GM12801 (cell line): ENCODE data around the gene PDLIM5.

Source experiments
- TF ChIP-seq, protein P1 (sequence below): IDR thresholded peaks from one replicate; pipeline ENCODE4 v1.5.1; 2011; ENCODE audit warnings: control low read depth; ENCODE audit not compliant: insufficient read length; ENCODE audit errors: extremely low read depth

PDLIM5 gene

DNA sequence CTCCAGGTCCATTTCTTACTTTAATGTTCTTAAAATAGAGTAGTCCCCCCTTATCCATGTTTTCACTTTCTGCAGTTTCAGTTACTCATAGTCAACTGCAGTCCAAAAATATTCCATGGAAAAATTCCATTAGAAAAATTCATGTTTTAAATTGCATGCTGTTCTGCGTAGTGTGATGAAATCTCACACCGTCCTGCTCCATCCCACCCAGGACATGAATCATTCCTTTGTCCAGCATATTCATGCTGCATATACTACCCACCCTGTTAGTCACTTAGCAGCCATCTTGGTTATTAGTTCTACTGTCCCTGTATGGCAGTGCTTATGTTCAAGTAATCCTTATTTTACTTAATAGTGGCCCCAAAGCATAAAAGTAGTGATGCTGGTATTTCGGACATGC is 5.4 kb upstream of the PDLIM5 start:
- TF ChIP-seq, protein P1, sequence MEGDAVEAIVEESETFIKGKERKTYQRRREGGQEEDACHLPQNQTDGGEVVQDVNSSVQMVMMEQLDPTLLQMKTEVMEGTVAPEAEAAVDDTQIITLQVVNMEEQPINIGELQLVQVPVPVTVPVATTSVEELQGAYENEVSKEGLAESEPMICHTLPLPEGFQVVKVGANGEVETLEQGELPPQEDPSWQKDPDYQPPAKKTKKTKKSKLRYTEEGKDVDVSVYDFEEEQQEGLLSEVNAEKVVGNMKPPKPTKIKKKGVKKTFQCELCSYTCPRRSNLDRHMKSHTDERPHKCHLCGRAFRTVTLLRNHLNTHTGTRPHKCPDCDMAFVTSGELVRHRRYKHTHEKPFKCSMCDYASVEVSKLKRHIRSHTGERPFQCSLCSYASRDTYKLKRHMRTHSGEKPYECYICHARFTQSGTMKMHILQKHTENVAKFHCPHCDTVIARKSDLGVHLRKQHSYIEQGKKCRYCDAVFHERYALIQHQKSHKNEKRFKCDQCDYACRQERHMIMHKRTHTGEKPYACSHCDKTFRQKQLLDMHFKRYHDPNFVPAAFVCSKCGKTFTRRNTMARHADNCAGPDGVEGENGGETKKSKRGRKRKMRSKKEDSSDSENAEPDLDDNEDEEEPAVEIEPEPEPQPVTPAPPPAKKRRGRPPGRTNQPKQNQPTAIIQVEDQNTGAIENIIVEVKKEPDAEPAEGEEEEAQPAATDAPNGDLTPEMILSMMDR = no peak

DNA sequence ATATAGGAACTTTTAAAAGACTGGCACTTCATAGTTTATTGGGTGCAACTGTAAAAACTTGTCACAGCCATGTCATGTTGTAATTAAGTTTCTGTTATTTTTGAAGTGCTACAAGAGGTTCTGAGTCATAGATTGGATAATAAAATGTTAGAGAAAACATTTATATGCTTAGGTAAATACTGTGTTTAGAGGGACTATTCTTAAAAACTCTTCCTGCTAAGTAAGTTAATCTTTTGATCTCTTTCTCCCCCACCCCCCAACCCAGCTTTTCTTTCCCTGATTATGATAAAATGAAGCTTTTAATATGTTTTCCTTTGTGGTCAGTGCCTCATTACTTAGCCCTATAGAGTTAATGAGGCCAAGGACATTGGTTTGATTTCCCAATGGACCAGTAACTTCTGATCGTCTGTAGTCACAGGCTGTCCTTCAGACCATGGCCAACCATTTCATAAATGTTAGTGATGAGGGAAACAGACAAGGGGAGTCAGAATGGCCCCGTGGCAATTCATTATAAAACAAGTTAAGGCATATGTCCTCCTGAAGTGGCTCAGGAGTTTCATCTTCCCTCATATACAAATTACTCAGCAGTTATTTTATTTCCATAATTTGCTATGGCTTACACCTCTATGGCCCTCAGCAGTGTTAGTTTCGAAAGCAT is 3.9 kb upstream of the PDLIM5 start:
- TF ChIP-seq, protein P1 = no peak

DNA sequence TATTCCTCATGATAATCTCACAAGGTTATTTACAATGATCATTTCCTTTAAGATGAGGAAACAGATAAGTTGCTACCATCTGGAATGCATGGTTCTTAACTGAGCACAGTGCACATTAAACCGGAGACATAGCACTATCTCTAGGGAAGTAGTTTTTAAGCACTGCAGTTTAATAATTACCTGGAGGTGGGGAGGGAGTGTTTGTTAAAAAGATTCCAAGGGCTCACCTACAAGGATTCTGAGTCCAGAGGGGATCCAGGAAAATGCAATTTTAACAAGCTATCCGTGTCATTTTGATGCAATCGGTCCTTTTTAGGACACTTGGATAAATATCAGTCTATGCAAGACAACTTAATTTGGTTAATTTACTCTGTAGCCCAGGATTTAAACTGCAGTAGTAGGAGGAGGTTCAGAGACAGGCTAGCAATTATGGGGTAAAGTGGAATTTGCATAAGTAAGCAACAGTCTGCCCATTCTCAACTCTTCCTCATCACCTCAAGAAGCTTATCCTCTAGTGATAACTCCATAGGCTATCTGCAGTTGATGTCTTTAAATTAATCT is 2.8 kb upstream of the PDLIM5 start:
- TF ChIP-seq, protein P1 = no peak

DNA sequence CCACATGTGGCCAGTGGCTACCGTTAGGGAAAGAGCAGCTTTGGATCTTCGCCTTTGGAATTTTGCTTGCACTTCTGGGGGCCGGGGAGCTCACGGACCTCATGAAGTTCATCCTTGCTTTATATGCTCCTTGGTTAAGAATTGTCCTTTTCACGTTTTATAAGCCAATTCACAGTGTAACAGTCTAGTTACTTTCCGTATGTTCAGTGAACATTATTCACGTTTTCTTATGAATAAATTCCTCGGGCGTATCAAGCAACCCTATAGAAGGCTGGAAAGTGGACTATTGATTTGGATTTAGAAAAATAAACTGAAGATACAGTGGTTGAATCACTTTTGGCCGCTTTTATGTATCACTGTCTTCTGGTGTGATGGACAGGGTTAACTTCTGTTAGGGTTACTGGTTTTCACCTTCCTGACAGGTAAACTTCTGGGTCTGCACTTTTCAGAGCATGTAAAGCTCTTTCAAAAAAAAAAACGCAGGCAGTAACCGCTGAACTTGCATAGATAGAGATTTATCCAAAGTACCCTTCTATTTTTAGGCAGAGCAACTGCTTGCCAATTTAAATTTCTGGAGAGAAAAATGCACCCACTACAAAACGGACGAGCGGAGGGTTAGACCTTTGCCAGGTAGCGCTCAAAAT is 569 bp upstream of the PDLIM5 start:
- TF ChIP-seq, protein P1 = no peak

DNA sequence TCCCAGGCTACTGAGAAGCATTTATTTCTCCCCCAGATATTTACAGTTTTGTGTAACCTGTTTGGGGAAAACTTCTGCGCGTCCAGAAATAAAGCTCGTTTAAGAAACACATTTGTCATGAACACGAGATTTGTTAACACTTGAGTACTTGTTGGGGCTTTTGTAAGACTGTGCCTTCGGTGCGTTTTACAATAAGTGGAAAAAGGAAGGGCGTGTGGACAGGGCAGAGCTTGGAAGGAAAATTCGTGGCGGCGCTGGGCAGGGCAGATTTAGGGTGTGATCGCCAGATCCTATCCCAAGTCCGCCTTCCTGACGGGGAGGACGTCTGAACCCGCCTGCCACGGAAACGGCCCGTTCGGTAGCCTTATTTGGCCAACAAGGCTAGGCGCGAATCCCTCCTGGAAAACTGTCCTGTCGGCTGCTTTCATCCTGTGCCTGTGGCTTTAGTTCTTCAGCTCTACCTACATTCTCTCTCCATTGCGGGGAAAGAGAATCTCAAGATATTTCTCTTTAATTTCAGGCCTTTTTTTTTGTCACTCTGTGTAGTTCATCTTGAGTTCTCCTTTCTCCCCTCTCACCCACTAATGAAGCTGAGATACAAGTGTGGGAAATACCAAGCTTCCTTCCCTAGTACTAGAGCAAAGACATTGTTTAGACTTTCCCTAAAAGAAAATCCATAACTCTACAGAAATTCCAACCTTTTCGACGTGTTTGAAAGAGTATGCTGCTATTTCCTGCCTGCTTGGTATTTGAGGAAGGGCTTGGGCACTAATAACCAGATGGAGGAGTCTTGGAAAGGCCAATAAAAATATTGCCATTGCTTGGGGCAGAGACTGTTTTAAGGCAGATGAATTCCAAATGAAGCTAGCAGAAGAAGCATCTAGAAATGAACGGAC is 982 bp downstream of the PDLIM5 start:
- TF ChIP-seq, protein P1 = no peak

DNA sequence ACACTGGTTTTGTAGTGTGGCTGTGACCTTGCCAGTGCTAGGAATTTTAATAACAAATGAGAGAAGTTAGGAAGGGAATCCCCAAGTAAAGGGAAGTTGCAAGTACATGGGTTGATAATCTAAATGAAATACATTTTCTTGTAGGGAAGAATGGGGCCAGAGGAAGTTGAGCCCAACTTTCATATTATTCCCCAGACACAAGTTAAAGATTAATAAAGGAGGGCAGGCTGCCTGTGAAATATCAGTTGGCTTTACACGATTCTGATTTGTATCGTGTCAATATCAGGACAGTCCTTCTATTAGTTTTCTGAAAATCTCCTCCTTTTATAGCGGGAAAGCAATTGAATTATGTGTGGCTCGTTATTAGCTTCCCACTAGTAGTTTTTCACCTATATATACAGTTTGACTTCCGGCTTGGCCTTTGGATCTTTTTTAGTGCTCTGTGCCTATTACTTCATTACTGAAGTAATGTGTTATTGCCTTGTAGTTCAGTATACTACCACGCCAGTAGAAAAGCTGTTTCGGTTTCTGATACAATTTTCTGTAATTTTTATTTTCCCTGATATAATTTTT is 1.7 kb downstream of the PDLIM5 start:
- TF ChIP-seq, protein P1 = no peak

DNA sequence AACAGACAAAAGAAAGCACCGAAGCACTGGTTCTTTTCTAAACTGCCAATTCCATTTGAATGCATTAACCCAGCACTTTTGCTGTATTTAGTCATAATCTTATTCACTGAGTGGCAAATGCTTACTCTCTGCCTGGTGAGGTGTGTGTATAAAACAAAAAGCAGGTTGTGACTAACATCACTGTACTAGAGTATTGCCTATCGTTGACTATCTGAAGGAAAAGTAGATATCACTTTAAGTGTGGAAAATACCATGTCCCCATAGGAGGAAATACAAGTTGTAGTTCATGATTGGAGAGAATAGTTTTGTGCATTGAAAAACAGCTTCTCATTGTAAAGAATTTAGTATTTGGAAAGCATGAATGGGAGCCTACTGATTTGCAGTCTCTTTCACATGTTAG is 2.7 kb downstream of the PDLIM5 start:
- TF ChIP-seq, protein P1 = no peak
